H1 (cell line): ENCODE results near the gene ARL10. TPM values are rescaled to one million over a fixed set of nuclear protein-coding genes. Genes with fewer than 3 reads are reported as not detected.

Experiments
- CTCF ChIA-PET: fragments of 300-600 bp; sonication (Branson Sonifier 250); formaldehyde crosslinking; loops from one replicate; lab custom pipeline; 2021; ENCODE audit not compliant: partially characterized antibody; lab: Charles Lee
- POLR2A ChIA-PET: fragments of 300-600 bp; sonication (Branson Sonifier 250); formaldehyde crosslinking; loops from one replicate; lab custom pipeline; 2021; ENCODE audit warnings: inconsistent platforms; ENCODE audit not compliant: partially characterized antibody; lab: Charles Lee
- DNase-seq, 2 experiments: peaks; one replicate each; pipeline versions ENCODE4 v3.0.0 to v3.0.0-alpha.2; 2010 to 2022; ENCODE audit warnings: low spot score in 2 of 2, low read depth in 1 of 2, mixed read lengths in 1 of 2
- FAIRE-seq: peaks from 2 replicates; lab custom pipeline; 2011; peaks lifted over from hg19 to GRCh38; lab: Jason Lieb, UNC
- H2AFZ ChIP-seq: 2 replicates; pipeline ENCODE4 v1.8.1; 2012; ENCODE audit warnings: low read length, inconsistent platforms
- H2AK5ac ChIP-seq: 2 replicates; pipeline ENCODE4 v1.6.1; 2013; ENCODE audit warnings: low read depth, low read length
- H2BK120ac ChIP-seq: replicated peaks from 2 replicates; pipeline ENCODE3; 2013; ENCODE audit warnings: low read depth, low read length, inconsistent platforms
- H2BK12ac ChIP-seq: 2 replicates; pipeline ENCODE4 v1.6.1; 2013; ENCODE audit warnings: low read depth, low read length
- H2BK15ac ChIP-seq: 2 replicates; pipeline ENCODE4 v1.6.1; 2013; ENCODE audit warnings: low read length
- H2BK20ac ChIP-seq: 2 replicates; pipeline ENCODE4 v1.6.1; 2013; ENCODE audit warnings: low read length
- H2BK5ac ChIP-seq: 2 replicates; pipeline ENCODE4 v1.6.1; 2013; ENCODE audit warnings: low read depth, low read length
- H3K14ac ChIP-seq: 2 replicates; pipeline ENCODE4 v1.6.1; 2013; ENCODE audit warnings: inconsistent platforms; ENCODE audit not compliant: insufficient read length
- H3K18ac ChIP-seq: 2 replicates; pipeline ENCODE4 v1.6.1; 2013; ENCODE audit warnings: low read length; ENCODE audit errors: extremely low read depth
- H3K23ac ChIP-seq: 2 replicates; pipeline ENCODE4 v1.6.1; 2013; ENCODE audit warnings: inconsistent platforms; ENCODE audit not compliant: insufficient read length
- H3K23me2 ChIP-seq: 2 replicates; pipeline ENCODE4 v1.6.1; 2013; ENCODE audit warnings: low read depth, low read length
- H3K27ac ChIP-seq: 2 replicates; pipeline ENCODE4 v1.6.1; 2011; ENCODE audit warnings: low read depth, low read length, inconsistent platforms
- H3K27me3 ChIP-seq, 4 experiments: replicated peaks in 1 of 4; 1 replicate in 1 of 4; 2 replicates in 3 of 4; pipeline versions ENCODE4 v1.6.1 to v1.8.1; 2011 to 2013; ENCODE audit warnings: low read length in 3 of 4, mild to moderate bottlenecking in 3 of 4, inconsistent platforms in 2 of 4, mixed read lengths in 2 of 4, moderate library complexity in 1 of 4; ENCODE audit not compliant: control insufficient read depth in 3 of 4, insufficient read depth in 3 of 4; ENCODE audit errors: extremely low read depth in 1 of 4
- H3K36me3 ChIP-seq, 4 experiments: 2 replicates each; pipeline versions ENCODE4 v1.6.1 to v1.8.1; 2011 to 2013; ENCODE audit warnings: mild to moderate bottlenecking in 4 of 4, low read length in 3 of 4, moderate library complexity in 2 of 4, control low read depth in 1 of 4, inconsistent platforms in 1 of 4; ENCODE audit not compliant: insufficient read depth in 4 of 4, control insufficient read depth in 2 of 4
- H3K4ac ChIP-seq: replicated peaks from 2 replicates; pipeline ENCODE3; 2013; ENCODE audit warnings: low read length, low read depth, mixed read lengths, inconsistent platforms; ENCODE audit not compliant: insufficient read length
- H3K4me1 ChIP-seq, 4 experiments: replicated peaks in 1 of 4; 1 replicate in 1 of 4; 2 replicates in 3 of 4; pipeline versions ENCODE4 v1.6.1 to v1.8.1; 2011 to 2013; ENCODE audit warnings: low read length in 3 of 4, inconsistent platforms in 2 of 4, mixed read lengths in 1 of 4; ENCODE audit not compliant: insufficient read depth in 4 of 4, control insufficient read depth in 3 of 4
- H3K4me2 ChIP-seq, 2 experiments: 2 replicates each; pipeline versions ENCODE4 v1.6.1 to v1.8.1; 2011 to 2013; ENCODE audit warnings: low read depth in 2 of 2, low read length in 2 of 2, control low read depth in 1 of 2, inconsistent platforms in 1 of 2, mild to moderate bottlenecking in 1 of 2; ENCODE audit not compliant: insufficient read depth in 1 of 2
- H3K4me3 ChIP-seq, 4 experiments: fragments of 200-600, 300-600 bp in 1 of 4; sonication (generic), shearing (Covaris generic), sonication (Bioruptor Twin) in 1 of 4; 2 replicates each; pipeline versions ENCODE4 v1.5.1 to v1.8.1; 2011 to 2016; ENCODE audit warnings: low read length in 4 of 4, low read depth in 3 of 4, control low read depth in 2 of 4, inconsistent platforms in 2 of 4, mild to moderate bottlenecking in 2 of 4, mixed read lengths in 1 of 4, moderate library complexity in 1 of 4; ENCODE audit not compliant: insufficient read depth in 2 of 4; ENCODE audit errors: extremely low read depth in 1 of 4
- H3K56ac ChIP-seq: replicated peaks from 2 replicates; pipeline ENCODE3; 2013; ENCODE audit warnings: low read depth, mild to moderate bottlenecking, mixed read lengths, low read length, inconsistent platforms; ENCODE audit not compliant: insufficient read length
- H3K79me1 ChIP-seq: 2 replicates; pipeline ENCODE4 v1.6.1; 2013; ENCODE audit warnings: low read depth, low read length, control low read depth
- H3K79me2 ChIP-seq, 2 experiments: 2 replicates each; pipeline versions ENCODE4 v1.6.1 to v1.8.1; 2012 to 2013; ENCODE audit warnings: low read length in 2 of 2, mild to moderate bottlenecking in 2 of 2, inconsistent platforms in 1 of 2; ENCODE audit not compliant: insufficient read depth in 2 of 2, control insufficient read depth in 1 of 2
- H3K9ac ChIP-seq, 4 experiments: replicated peaks in 1 of 4; 1 replicate in 1 of 4; 2 replicates in 3 of 4; pipeline versions ENCODE4 v1.6.1 to v1.8.1; 2011 to 2013; ENCODE audit warnings: low read depth in 3 of 4, low read length in 3 of 4, control low read depth in 2 of 4, mild to moderate bottlenecking in 2 of 4, moderate library complexity in 2 of 4, inconsistent platforms in 1 of 4; ENCODE audit errors: extremely low read depth in 1 of 4
- H3K9me3 ChIP-seq, 2 experiments: 2 replicates each; pipeline versions ENCODE4 v1.6.1 to v1.8.1; 2012 to 2013; ENCODE audit warnings: mild to moderate bottlenecking in 2 of 2, moderate library complexity in 2 of 2, control low read depth in 1 of 2, inconsistent platforms in 1 of 2, low read depth in 1 of 2, low read length in 1 of 2, mixed read lengths in 1 of 2; ENCODE audit not compliant: insufficient read depth in 2 of 2
- H4K20me1 ChIP-seq, 2 experiments: replicated peaks in 1 of 2; 2 replicates each; pipeline versions ENCODE3 to v1.8.1; 2011 to 2013; ENCODE audit warnings: inconsistent platforms in 2 of 2, low read length in 2 of 2, mild to moderate bottlenecking in 1 of 2; ENCODE audit not compliant: insufficient read depth in 2 of 2, control insufficient read depth in 1 of 2
- H4K5ac ChIP-seq: 2 replicates; pipeline ENCODE4 v1.6.1; 2013; ENCODE audit warnings: low read length, low read depth, mixed read lengths, inconsistent platforms; ENCODE audit not compliant: insufficient read length
- H4K8ac ChIP-seq: 2 replicates; pipeline ENCODE4 v1.8.0; 2013; ENCODE audit warnings: mild to moderate bottlenecking, moderate library complexity, low read length, inconsistent platforms; ENCODE audit not compliant: insufficient read depth; ENCODE audit errors: extremely low read depth
- H4K91ac ChIP-seq: replicated peaks from 2 replicates; pipeline ENCODE3; 2013; ENCODE audit warnings: low read length, mixed read lengths, inconsistent platforms; ENCODE audit not compliant: insufficient read length
- BACH1 ChIP-seq: IDR thresholded peaks from 2 replicates; pipeline ENCODE4 v1.6.1; 2012; ENCODE audit warnings: low read length, improper control_type of control experiment
- CREB1 ChIP-seq: IDR thresholded peaks from 2 replicates; pipeline ENCODE4 v1.6.1; 2012; ENCODE audit warnings: inconsistent platforms
- EGR1 ChIP-seq: IDR thresholded peaks from 2 replicates; pipeline ENCODE4 v1.6.1; 2011; ENCODE audit warnings: low read depth, low read length, borderline replicate concordance
- NANOG ChIP-seq: IDR thresholded peaks from 2 replicates; pipeline ENCODE4 v1.6.1; 2011; ENCODE audit warnings: low read length, low read depth, mild to moderate bottlenecking, inconsistent platforms; ENCODE audit not compliant: insufficient read depth, poor library complexity, severe bottlenecking
- SRF ChIP-seq: IDR thresholded peaks from 2 replicates; pipeline ENCODE4 v1.6.1; 2011; ENCODE audit warnings: mild to moderate bottlenecking, low read depth, low read length, moderate library complexity
- WGBS, 2 experiments: shearing (Covaris generic) in 1 of 2; methylation state at CpG; one replicate each; pipeline versions ENCODE4 v1.1.6 to v1.1.7; 2013 to 2015; ENCODE audit warnings: low lambda C conversion rate in 2 of 2, mixed read lengths in 2 of 2, inconsistent platforms in 1 of 2, low coverage in 1 of 2, missing lambda C conversion rate in 1 of 2; ENCODE audit not compliant: insufficient replicate concordance in 2 of 2, insufficient coverage in 1 of 2, insufficient read length in 1 of 2; ENCODE audit errors: extremely low coverage in 1 of 2, missing lambda C conversion rate in 1 of 2; 5-methylcytosine and 5-hydroxymethylcytosine counted together
- polyA plus RNA-seq, 7 experiments: library from polyadenylated mRNA; depleted of rRNA in 3 of 7; stranded (reverse) in 5 of 7; unstranded in 2 of 7; fragments of >200 nt in 5 of 7; fragments of 200-250 nt in 2 of 7; gene quantifications; 1 replicate in 5 of 7; 2 replicates in 1 of 7; 4 replicates in 1 of 7; pipeline versions ENCODE4 v1.2.1 to v1.2.3, GENCODE V29; 2011 to 2013; ENCODE audit warnings: missing spikeins in 2 of 7, mixed read lengths in 2 of 7
- total RNA-seq: library from RNA; stranded (reverse); fragmentation: NEBNext Ultra II Directional; extraction: Animal tissue kit (Norgen Biotek cat#: 25700); gene quantifications from 2 replicates; pipeline ENCODE4 v1.2.1, GENCODE V29; 2021
- TF ChIP-seq, protein P1 (sequence below): IDR thresholded peaks from 2 replicates; pipeline ENCODE4 v1.6.1; 2012; ENCODE audit warnings: low read length, inconsistent platforms

The ARL10 gene
- total and polyA plus RNA-seq, 2 of the 8 experiments (the other 6 are each of a cell fraction or from before 2014, with no cell fraction given): 3.1 to 7.4 TPM

DNA sequence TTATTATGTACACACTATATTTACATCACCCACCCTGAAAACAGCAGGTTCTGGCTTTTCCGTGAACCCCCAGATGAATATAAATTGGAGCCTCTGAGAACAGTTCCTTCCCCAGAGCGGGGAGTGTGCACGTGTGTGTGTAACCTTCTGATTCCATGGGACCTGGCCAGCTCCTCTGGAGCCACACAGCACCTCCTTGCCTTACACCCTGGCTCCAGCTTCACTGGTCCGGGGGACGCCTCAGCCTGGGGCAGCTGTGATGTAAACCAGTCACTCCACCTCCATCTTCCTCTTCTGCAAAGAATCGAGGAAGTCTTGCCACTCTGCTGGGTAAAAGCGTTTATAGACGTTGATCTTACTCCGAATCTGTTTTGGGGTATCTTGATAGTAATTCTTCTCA lies 18.7 kb downstream of the ARL10 start:
- WGBS, 2 experiments: 90% methylated on average over 9 of the region's 9 CpGs; no CpG with 5 or more reads in 1 of the 2 experiments
- Histone ChIP-seq H3K23ac (no peak overlapping the region), H4K20me1 (peaks cover 6 to 8% of the 10 kb centered on the region in 2 experiments), H4K5ac (no peak overlapping the region), H3K4ac (no peak overlapping the region), H2BK5ac (no peak overlapping the region), H3K36me3 (peaks cover 26 to 52% (median 35%) of the 10 kb centered on the region in 4 experiments), H3K27ac (no peak overlapping the region), H3K4me2 (no peak overlapping the region), H2BK12ac (no peak overlapping the region), H4K8ac (no peak overlapping the region), H3K79me1 (peaks cover 7% of the 10 kb centered on the region; the same call in 1 of the 2 replicates), H3K56ac (no peak overlapping the region), H2BK15ac (no peak overlapping the region), H3K14ac (no peak overlapping the region), H3K4me1 (peaks cover 0 to 5% (median 1%) of the 10 kb centered on the region in 4 experiments; a peak in 2 of 7 replicates), H3K4me3 (no peak overlapping the region), H3K9me3 (no peaks in the 10 kb centered on the region), H3K79me2 (peaks cover 0 to 29% of the 10 kb centered on the region in 2 experiments), H2BK20ac (no peak overlapping the region), H2AK5ac (no peak overlapping the region), H3K27me3 (no peaks in the 10 kb centered on the region), H3K23me2 (peaks cover 7% of the 10 kb centered on the region; the same call in 1 of the 2 replicates), H2BK120ac (no peak overlapping the region), H4K91ac (no peak overlapping the region), H3K9ac (no peak overlapping the region), H3K18ac (no peak overlapping the region), H2AFZ (no peak overlapping the region)
- ChIA-PET CTCF (interaction anchor here (0.8 to 1.7 kb wide), 2 partner anchors 20 to 28 kb away, joined by 3 to 4 read pairs; no protein-coding TSS in a partner anchor), POLR2A (interaction anchor here (0.9 to 9.4 kb wide), 4 partner anchors 11 to 159 kb away, joined by 3 to 93 read pairs (median 4); no protein-coding TSS in a partner anchor)
- TF ChIP-seq CREB1: no peak
- TF ChIP-seq BACH1: no peak
- no peak for TF ChIP-seq EGR1
- TF ChIP-seq SRF: no peak
- no peak for TF ChIP-seq NANOG
- TF ChIP-seq, protein P1, sequence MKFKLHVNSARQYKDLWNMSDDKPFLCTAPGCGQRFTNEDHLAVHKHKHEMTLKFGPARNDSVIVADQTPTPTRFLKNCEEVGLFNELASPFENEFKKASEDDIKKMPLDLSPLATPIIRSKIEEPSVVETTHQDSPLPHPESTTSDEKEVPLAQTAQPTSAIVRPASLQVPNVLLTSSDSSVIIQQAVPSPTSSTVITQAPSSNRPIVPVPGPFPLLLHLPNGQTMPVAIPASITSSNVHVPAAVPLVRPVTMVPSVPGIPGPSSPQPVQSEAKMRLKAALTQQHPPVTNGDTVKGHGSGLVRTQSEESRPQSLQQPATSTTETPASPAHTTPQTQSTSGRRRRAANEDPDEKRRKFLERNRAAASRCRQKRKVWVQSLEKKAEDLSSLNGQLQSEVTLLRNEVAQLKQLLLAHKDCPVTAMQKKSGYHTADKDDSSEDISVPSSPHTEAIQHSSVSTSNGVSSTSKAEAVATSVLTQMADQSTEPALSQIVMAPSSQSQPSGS: no peak
- no peak for DNase-seq
- no peak for FAIRE-seq
